ENCODE results near the gene PER2. TPM values are rescaled to one million over a fixed set of nuclear protein-coding genes. Genes with fewer than 3 reads are reported as not detected.
A peak's percentile ranks its signal among the peaks of the same experiment; 100 is the strongest.

Gene PER2
- total and polyA plus RNA-seq, 2 of the 4 experiments (the other 2 are of a cell fraction): 1.7 to 3.2 TPM

DNA sequence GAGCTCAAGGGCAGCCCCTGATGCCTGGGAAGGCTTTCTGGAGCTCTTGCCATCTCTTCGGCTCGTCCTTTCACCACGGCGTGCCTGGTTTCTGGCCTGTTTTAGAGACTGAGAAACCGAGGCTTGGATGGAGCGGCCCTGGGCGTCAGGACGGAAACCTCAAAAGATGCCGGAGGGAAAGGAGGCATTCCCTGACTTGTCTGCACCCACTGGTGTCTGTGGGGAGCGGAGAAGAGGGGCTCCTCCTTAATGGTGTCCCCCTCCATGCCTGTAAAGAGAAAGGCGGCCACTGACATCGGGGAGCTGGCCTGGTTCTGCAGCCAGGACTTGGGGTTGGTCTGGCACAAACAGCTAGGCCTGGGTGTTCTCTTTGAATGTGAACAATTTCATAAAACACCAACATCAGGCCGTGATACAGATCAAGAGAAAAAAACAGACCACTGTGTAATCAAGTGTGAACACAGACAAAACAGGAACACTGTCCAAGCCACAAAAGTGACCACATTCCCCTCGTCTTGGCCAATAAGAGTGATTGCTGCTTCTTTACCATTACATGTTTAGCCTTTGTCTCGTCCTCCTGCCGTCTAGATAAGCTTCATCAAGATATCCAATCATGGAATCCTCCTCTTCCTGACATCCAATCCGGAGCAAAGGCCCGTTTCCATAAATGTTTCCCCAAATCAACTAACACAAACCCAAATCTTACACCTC, 84.3 kb downstream of the PER2 start:
- Histone ChIP-seq H2AFZ (replicated peaks; ENCODE audit: low read length, poor library complexity) (peak overlapping the region; percentile 96), H3K27ac (ENCODE audit: insufficient read depth, low read length) (peak overlapping the region; percentile 54), H4K8ac (ENCODE audit: low read depth in 2 of 2, low read length in 2 of 2) (peak overlapping the region; percentile 99), H3K79me1 (ENCODE audit: low read depth in 1 of 2, low read length in 2 of 2) (peaks cover 0 to 33% of the 10 kb centered on the region in 2 experiments; a peak in 3 of 4 replicates), H4K20me1 (ENCODE audit: insufficient read depth, low read length) (peaks cover 34% of the 10 kb centered on the region), H2BK120ac (ENCODE audit: low read depth, low read length) (peak overlapping the region; percentile 70), H2AK5ac (ENCODE audit: low read depth, low read length) (peak overlapping the region; percentile 88), H3K18ac (ENCODE audit: low read depth, low read length) (peak overlapping the region; percentile 78), H3K4ac (ENCODE audit: low read depth, low read length) (peak overlapping the region; percentile 89), H3K36me3 (ENCODE audit: control insufficient read depth, insufficient read depth, low read length) (0 out of 2 replicates have a peak, but pooled peaks cover 1% of the 10 kb centered on the region), H3K9me3 (ENCODE audit: control insufficient read depth, insufficient read depth, low read length) (no peaks in the 10 kb centered on the region), H4K5ac (ENCODE audit: low read depth, low read length) (peak overlapping the region; percentile 92), H3K4me2 (ENCODE audit: low read depth, low read length) (peak overlapping the region; percentile 82), H3K9me1 (ENCODE audit: insufficient read depth, low read length) (peaks cover 4% of the 10 kb centered on the region; the same call in 1 of the 2 replicates), H3K27me3 (ENCODE audit: control insufficient read depth, insufficient read depth, low read length) (peaks cover 12% of the 10 kb centered on the region), H2AK9ac (replicated peaks; ENCODE audit: low read depth, low read length, poor library complexity) (peak overlapping the region; percentile 89), H3K56ac (ENCODE audit: extremely low read depth, insufficient read depth, low read length) (peak overlapping the region; percentile 90), H3K9ac (ENCODE audit: low read depth, low read length) (peak overlapping the region; percentile 62), H4K91ac (ENCODE audit: insufficient read depth, low read depth, low read length) (peak overlapping the region; percentile 94), H3K4me1 (ENCODE audit: control insufficient read depth, insufficient read depth, low read length) (peaks cover 6% of the 10 kb centered on the region), H2BK15ac (ENCODE audit: low read depth, low read length) (0 out of 3 replicates have a peak overlapping the region, but pooled peaks have one; percentile 15), H3K14ac (replicated peaks; ENCODE audit: low read depth, low read length) (peak overlapping the region; percentile 97), H3K23ac (ENCODE audit: low read depth, low read length) (peak overlapping the region; percentile 92), H2BK5ac (ENCODE audit: low read depth, low read length, poor library complexity, severe bottlenecking) (peak overlapping the region; percentile 46), H2BK20ac (ENCODE audit: low read depth, low read length) (no peak overlapping the region), H3K4me3 (ENCODE audit: insufficient read depth, low read depth, low read length) (peak overlapping the region; percentile 50)
- ATAC-seq (ENCODE audit: low read depth): 0 out of 2 replicates have a peak, but pooled peaks have one; percentile 3
- 66% methylated on average over 11 of the region's 18 CpGs; no CpG with 5 or more reads in 1 of the 2 experiments for WGBS, 2 experiments (ENCODE audit: extremely low coverage in 2 of 2, insufficient read length in 1 of 2)
- POLR2A ChIA-PET (ENCODE audit: unreplicated experiment): interaction anchor here (1.0 kb wide), 1 partner anchor 28 kb away, joined by 4 read pairs; no protein-coding TSS in a partner anchor
- TF ChIP-seq, protein P1, sequence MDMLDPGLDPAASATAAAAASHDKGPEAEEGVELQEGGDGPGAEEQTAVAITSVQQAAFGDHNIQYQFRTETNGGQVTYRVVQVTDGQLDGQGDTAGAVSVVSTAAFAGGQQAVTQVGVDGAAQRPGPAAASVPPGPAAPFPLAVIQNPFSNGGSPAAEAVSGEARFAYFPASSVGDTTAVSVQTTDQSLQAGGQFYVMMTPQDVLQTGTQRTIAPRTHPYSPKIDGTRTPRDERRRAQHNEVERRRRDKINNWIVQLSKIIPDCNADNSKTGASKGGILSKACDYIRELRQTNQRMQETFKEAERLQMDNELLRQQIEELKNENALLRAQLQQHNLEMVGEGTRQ (IDR thresholded peaks at IDR 0.05; ENCODE audit: low read depth, low read length): no peak
- no peak for TF ChIP-seq RAD21 (IDR thresholded peaks at IDR 0.05; ENCODE audit: low read length)
- no peak for DNase-seq
- no TSS peak for BruUV-seq (replicated peaks)
- in situ Hi-C loops (cut with MboI; ENCODE audit: low sequenced_read_pairs): no loop called here
- dilution Hi-C loops (cut with HindIII; ENCODE audit: low sequenced_read_pairs, unreplicated experiment): no loop called here
- intact Hi-C loops (cut with micrococcal nuclease): no loop called here
- CTCF ChIA-PET: no interaction called here

Data from IMR-90 (cell line).